Endothelial cell of umbilical vein (primary cell): ENCODE results near the gene CTIF. TPM values are rescaled to one million over a fixed set of nuclear protein-coding genes. Genes with fewer than 3 reads are reported as not detected.
A peak's percentile ranks its signal among the peaks of the same experiment; 100 is the strongest.

ENCODE experiments used
- BruUV-seq: library from RNA; stranded (reverse); fragments of 400-500 nt; replicated peaks from 2 replicates; lab custom pipeline; 2021; lab: Mats Ljungman, UMichigan
- CTCF ChIA-PET: fragments of 300-600, 350-600 bp; sonication (Branson Sonifier 250); formaldehyde crosslinking; loops from one replicate; lab custom pipeline; 2021; ENCODE audit warnings: antibody characterized with exemption, inconsistent platforms; lab: Charles Lee
- POLR2A ChIA-PET: fragments of 300-600, 350-600 bp; sonication (Branson Sonifier 250); formaldehyde crosslinking; loops from one replicate; lab custom pipeline; 2021; ENCODE audit warnings: antibody characterized with exemption, inconsistent platforms; lab: Charles Lee
- DNase-seq: peaks from one replicate; pipeline ENCODE4 v3.0.0-alpha.2; 2011; ENCODE audit warnings: low read depth, low spot score
- FAIRE-seq: peaks from 2 replicates; lab custom pipeline; 2011; peaks lifted over from hg19 to GRCh38; lab: Jason Lieb, UNC
- H2AFZ ChIP-seq: 2 replicates; pipeline ENCODE4 v1.6.0; 2012; ENCODE audit warnings: low read depth, low read length, control low read depth, inconsistent platforms
- H3K27ac ChIP-seq: 2 replicates; pipeline ENCODE4 v1.5.1; 2011; ENCODE audit warnings: low read depth, mild to moderate bottlenecking, control low read depth, low read length, moderate library complexity; ENCODE audit not compliant: insufficient read depth
- H3K27me3 ChIP-seq, 2 experiments: 2 replicates each; pipeline versions ENCODE4 v1.6.0 to v1.6.1; 2011; ENCODE audit warnings: low read length in 2 of 2, mixed read lengths in 1 of 2; ENCODE audit not compliant: control insufficient read depth in 2 of 2, insufficient read depth in 2 of 2
- H3K36me3 ChIP-seq, 2 experiments: 2 replicates in 1 of 2; 3 replicates in 1 of 2; pipeline ENCODE4 v1.5.1; 2011; ENCODE audit warnings: low read length in 2 of 2, mild to moderate bottlenecking in 1 of 2, moderate library complexity in 1 of 2; ENCODE audit not compliant: control insufficient read depth in 2 of 2, insufficient read depth in 2 of 2; ENCODE audit errors: extremely low read depth in 1 of 2
- H3K4me1 ChIP-seq: 3 replicates; pipeline ENCODE4 v1.5.1; 2011; ENCODE audit warnings: mild to moderate bottlenecking, low read length; ENCODE audit not compliant: control insufficient read depth, insufficient read depth; ENCODE audit errors: extremely low read depth
- H3K4me2 ChIP-seq: 2 replicates; pipeline ENCODE4 v1.6.1; 2011; ENCODE audit warnings: low read length, control low read depth, mixed read lengths; ENCODE audit not compliant: insufficient read depth
- H3K4me3 ChIP-seq, 3 experiments: fragments of 200-600 bp in 1 of 3; sonication (generic), shearing (Covaris generic) in 1 of 3; replicated peaks in 1 of 3; 2 replicates each; pipeline ENCODE4 v1.5.1; 2011 to 2016; ENCODE audit warnings: control low read depth in 3 of 3, low read length in 3 of 3, mild to moderate bottlenecking in 2 of 3, inconsistent platforms in 1 of 3, low read depth in 1 of 3, moderate library complexity in 1 of 3; ENCODE audit not compliant: insufficient read depth in 1 of 3
- H3K79me2 ChIP-seq: 2 replicates; pipeline ENCODE4 v1.6.0; 2012; ENCODE audit warnings: low read length, inconsistent platforms; ENCODE audit not compliant: control insufficient read depth, insufficient read depth
- H3K9ac ChIP-seq: replicated peaks from 2 replicates; pipeline ENCODE3; 2011; ENCODE audit warnings: low read length, control low read depth; ENCODE audit not compliant: insufficient read depth; ENCODE audit errors: extremely low read depth
- H3K9me1 ChIP-seq: replicated peaks from 3 replicates; pipeline ENCODE4 v1.6.0; 2011; ENCODE audit warnings: mild to moderate bottlenecking, low read length; ENCODE audit not compliant: control insufficient read depth, insufficient read depth; ENCODE audit errors: extremely low read depth
- H3K9me3 ChIP-seq: replicated peaks from 2 replicates; pipeline ENCODE4 v1.5.1; 2012; ENCODE audit warnings: low read length, inconsistent platforms; ENCODE audit not compliant: control insufficient read depth, insufficient read depth
- H4K20me1 ChIP-seq: replicated peaks from 2 replicates; pipeline ENCODE3; 2011; ENCODE audit warnings: mild to moderate bottlenecking, low read length; ENCODE audit not compliant: control insufficient read depth, insufficient read depth; ENCODE audit errors: extremely low read depth
- CTCF ChIP-seq, 2 donors: IDR thresholded peaks; 1 replicate in 1 of 2; 2 replicates in 1 of 2; pipeline ENCODE4 v1.5.1; 2011; ENCODE audit warnings: low read length in 2 of 2, mild to moderate bottlenecking in 2 of 2, moderate library complexity in 2 of 2, control low read depth in 1 of 2, inconsistent platforms in 1 of 2, low read depth in 1 of 2; ENCODE audit not compliant: insufficient read depth in 1 of 2; ENCODE audit errors: extremely low read depth in 1 of 2
- EZH2 ChIP-seq: IDR thresholded peaks from 2 replicates; pipeline ENCODE4 v1.6.1; 2012; ENCODE audit warnings: borderline replicate concordance, low read depth, mild to moderate bottlenecking, moderate library complexity, low read length, inconsistent platforms; ENCODE audit not compliant: severe bottlenecking
- FOS ChIP-seq: IDR thresholded peaks from 2 replicates; pipeline ENCODE4 v1.6.1; 2011; ENCODE audit warnings: mild to moderate bottlenecking, low read length, moderate library complexity, borderline replicate concordance; ENCODE audit not compliant: insufficient read depth
- GATA2 ChIP-seq: IDR thresholded peaks from 2 replicates; pipeline ENCODE4 v1.7.0; 2011; ENCODE audit warnings: low read depth, mild to moderate bottlenecking, moderate library complexity, mixed read lengths, low read length; ENCODE audit not compliant: insufficient read length, insufficient read depth
- JUN ChIP-seq: IDR thresholded peaks from 2 replicates; pipeline ENCODE4 v1.6.1; 2011; ENCODE audit warnings: borderline replicate concordance, low read depth; ENCODE audit not compliant: insufficient read length, insufficient read depth
- MAX ChIP-seq: IDR thresholded peaks from 2 replicates; pipeline ENCODE4 v1.6.1; 2011; ENCODE audit not compliant: insufficient read depth, insufficient read length
- MYC ChIP-seq: IDR thresholded peaks from one replicate; pipeline ENCODE4 v1.6.1; 2011; ENCODE audit warnings: mild to moderate bottlenecking, low read depth, low read length
- POLR2A ChIP-seq: IDR thresholded peaks from 2 replicates; pipeline ENCODE4 v1.6.1; 2012; ENCODE audit warnings: low read depth, mild to moderate bottlenecking, control low read depth, low read length
- POLR2AphosphoS5 ChIP-seq: IDR thresholded peaks from 2 replicates; pipeline ENCODE4 v1.6.1; 2012; ENCODE audit warnings: low read depth, mild to moderate bottlenecking, control low read depth, low read length, moderate library complexity; ENCODE audit not compliant: insufficient read depth
- dilution Hi-C: fragments of 300-500 bp; cut with MboI; formaldehyde crosslinking; loops from one replicate; pipeline ENCODE4 v1.15.0; 2019; ENCODE audit warnings: low sequenced_read_pairs; ENCODE audit not compliant: extremely low pct_ligation_motif_present
- intact Hi-C: fragments of 100-400 bp; cut with micrococcal nuclease; formaldehyde crosslinking; loops from one replicate; pipeline ENCODE4 v1.10.0; 2022
- polyA plus RNA-seq, 4 experiments: library from polyadenylated mRNA; depleted of rRNA in 3 of 4; stranded (reverse) in 3 of 4; unstranded in 1 of 4; fragments of >200 nt; gene quantifications; 2 replicates each; pipeline versions ENCODE4 v1.2.1 to v1.2.3, GENCODE V29; 2011 to 2012; ENCODE audit warnings: missing spikeins in 1 of 4
- total RNA-seq: library from RNA; stranded (reverse); gene quantifications from 2 replicates; pipeline ENCODE4 v1.2.3, GENCODE V29; 2021

Gene CTIF
- total and polyA plus RNA-seq, 2 donors (not counting 3 experiments of a cell fraction or from before 2014, with no cell fraction given), result 20.9 to 57.7 TPM

GRCh38 chr18:48850822-48851598, 312.2 kb downstream of the CTIF start:
- Histone ChIP-seq H4K20me1 (no peaks in the 10 kb centered on the region), H3K4me2 (no peak overlapping the region), H2AFZ (peak overlapping the region; percentile 68), H3K27ac (peak overlapping the region; percentile 47), H3K9me1 (no peaks in the 10 kb centered on the region), H3K36me3 (no peaks in the 10 kb centered on the region), H3K9ac (no peak overlapping the region), H3K27me3 (no peaks in the 10 kb centered on the region), H3K4me3 (no peak overlapping the region), H3K79me2 (no peaks in the 10 kb centered on the region), H3K4me1 (peaks cover 43% of the 10 kb centered on the region), H3K9me3 (no peaks in the 10 kb centered on the region)
- no peak for TF ChIP-seq MYC
- TF ChIP-seq POLR2A, result no peak
- no peak for TF ChIP-seq CTCF (IDR thresholded peaks at IDR 0.05; ENCODE audit: extremely low read depth in 1 of 2, insufficient read depth in 1 of 2, low read depth in 1 of 2, low read length in 2 of 2)
- no peak for TF ChIP-seq FOS
- TF ChIP-seq MAX, result no peak
- TF ChIP-seq POLR2AphosphoS5, result no peak
- no peak for TF ChIP-seq GATA2
- TF ChIP-seq JUN, result no peak
- no peak for TF ChIP-seq EZH2
- dilution Hi-C loops (no loop called here), intact Hi-C loops (no loop called here)
- peak; percentile 18 for DNase-seq
- CTCF ChIA-PET, result interaction anchor here (0.7 to 1.4 kb wide), 3 partner anchors 8 to 9 kb away, joined by 3 read pairs; no protein-coding TSS in a partner anchor
- BruUV-seq, result no TSS peak
- peak; percentile 38 for FAIRE-seq
- POLR2A ChIA-PET, result no interaction called here
